ENCODE results near the gene DNAH5.

DNA sequence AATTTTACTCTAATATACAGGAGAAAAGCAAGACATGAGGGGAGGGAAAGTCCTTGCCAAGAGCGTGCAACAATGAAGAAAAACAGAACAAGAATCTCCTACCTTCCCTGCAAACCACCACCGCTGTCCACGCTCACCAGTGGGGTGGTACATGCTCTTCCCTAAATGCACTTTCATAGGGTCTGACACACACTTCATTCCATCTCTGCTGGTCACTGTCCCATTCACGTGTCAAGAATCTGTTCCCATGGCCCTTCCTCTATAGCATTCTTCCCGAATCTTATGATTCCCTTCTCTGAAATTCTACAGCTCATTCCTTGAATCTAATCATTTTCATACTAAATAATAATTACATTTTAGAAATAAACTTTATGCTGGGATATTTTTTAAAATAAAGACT lies 11.4 kb upstream of the DNAH5 start:
- no peak for TF ChIP-seq CTCF (IDR thresholded peaks at IDR 0.05; ENCODE audit: low read length)
- no peak for TF ChIP-seq EZH2 (IDR thresholded peaks at IDR 0.05; ENCODE audit: borderline replicate concordance, low read length)
